ENCODE results near the gene TCAP. TPM values are rescaled to one million over a fixed set of nuclear protein-coding genes. Genes with fewer than 3 reads are reported as not detected.

The TCAP gene
- total RNA-seq, 1 donor from 2014 or later: 20.7 TPM

GRCh38 chr17:39651923-39652586 is 13.1 kb upstream of the TCAP start:
- DNase-seq: no peak

- DNase-seq: no peak
Observed at GRCh38 chr17:39652587-39653315, 12.4 kb upstream of the TCAP start.

GRCh38 chr17:39653316-39653661 is 11.9 kb upstream of the TCAP start:
- no peak for DNase-seq

GRCh38 chr17:39653662-39654331 is 11.4 kb upstream of the TCAP start:
- DNase-seq: no peak

GRCh38 chr17:39655105-39655504 is 10.0 kb upstream of the TCAP start:
- no peak for DNase-seq

- no peak for DNase-seq
Observed at GRCh38 chr17:39658346-39658745, 6.8 kb upstream of the TCAP start.

GRCh38 chr17:39658760-39659159 is 6.4 kb upstream of the TCAP start:
- no peak for DNase-seq

GRCh38 chr17:39659279-39660010 is 5.7 kb upstream of the TCAP start:
- no peak for DNase-seq

GRCh38 chr17:39660011-39660360 is 5.2 kb upstream of the TCAP start:
- no peak for DNase-seq

GRCh38 chr17:39660397-39661385 is 4.5 kb upstream of the TCAP start:
- no peak for DNase-seq

- no peak for DNase-seq
Observed at GRCh38 chr17:39661744-39662541, 3.2 kb upstream of the TCAP start.

- no peak for DNase-seq
Observed at GRCh38 chr17:39662551-39663339, 2.4 kb upstream of the TCAP start.

- DNase-seq: no peak
Observed at GRCh38 chr17:39663340-39663687, 1.8 kb upstream of the TCAP start.

- no peak for DNase-seq
Observed at GRCh38 chr17:39663688-39664580, 1.2 kb upstream of the TCAP start.

- DNase-seq: no peak
Observed at GRCh38 chr17:39665642-39666224, 584 bp downstream of the TCAP start.

- no peak for DNase-seq
Observed at GRCh38 chr17:39666231-39666600, 1.1 kb downstream of the TCAP start.

GRCh38 chr17:39666601-39667261 is 1.6 kb downstream of the TCAP start:
- DNase-seq: no peak

All from skin of body (tissue), 2 donors.